Middle frontal gyrus (tissue), 1 donor: ENCODE data around the gene ARHGEF28.

ENCODE experiments used
- DNase-seq: peaks from one replicate; pipeline ENCODE4 v3.0.0-alpha.2; 2015; ENCODE audit warnings: low spot score; ENCODE audit errors: extremely low spot score

Gene ARHGEF28

DNA sequence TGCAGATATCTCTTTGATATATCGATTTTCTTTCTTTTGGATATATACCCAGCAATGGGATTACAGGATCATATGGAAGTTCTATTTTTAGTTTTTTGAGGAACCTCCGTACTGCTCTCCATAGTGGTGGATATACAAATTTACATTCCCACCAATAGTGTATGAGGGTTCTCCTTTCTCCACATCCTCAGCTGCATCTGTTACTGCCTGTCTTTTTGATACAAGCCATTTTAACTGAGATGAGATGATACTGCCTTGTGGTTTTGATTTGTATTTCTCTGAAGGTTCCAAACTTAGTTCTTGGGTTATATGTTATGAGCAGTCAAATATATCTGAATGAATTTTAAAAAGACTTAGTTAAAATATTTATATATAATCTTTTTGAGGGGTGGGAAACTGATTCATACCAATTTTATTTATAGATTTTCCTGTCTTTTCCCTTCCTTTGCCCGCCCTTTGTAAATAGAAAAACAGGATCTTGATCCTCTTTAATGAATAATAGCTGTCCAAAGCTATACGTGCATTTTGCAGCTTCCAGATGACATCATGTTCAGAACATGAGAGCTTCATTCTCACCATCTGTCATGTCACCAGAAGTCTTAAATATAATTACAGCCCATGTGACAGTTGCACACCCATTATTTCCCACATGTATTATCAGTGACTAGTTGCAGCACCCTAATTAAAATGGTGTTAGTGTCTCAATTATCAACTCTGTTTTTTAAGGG, 6.2 kb upstream of the ARHGEF28 start:
- no peak for DNase-seq

DNA sequence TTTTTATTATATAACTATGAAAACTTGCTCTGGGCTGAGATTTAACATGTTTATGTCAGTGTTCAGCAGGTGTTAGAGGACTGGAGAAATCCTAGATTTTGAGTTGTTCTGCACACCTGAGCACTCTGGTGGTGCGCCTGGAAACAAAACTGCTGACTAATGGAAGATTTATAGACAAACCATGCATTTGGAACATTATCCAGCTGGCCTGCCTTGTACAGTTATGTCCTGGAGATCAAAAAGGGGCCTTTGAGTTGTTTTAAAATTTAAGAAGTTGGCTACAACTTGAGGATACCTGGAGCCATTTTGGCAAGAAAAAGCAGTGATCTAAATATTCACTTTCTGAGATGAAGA, 5.7 kb upstream of the ARHGEF28 start:
- no peak for DNase-seq

DNA sequence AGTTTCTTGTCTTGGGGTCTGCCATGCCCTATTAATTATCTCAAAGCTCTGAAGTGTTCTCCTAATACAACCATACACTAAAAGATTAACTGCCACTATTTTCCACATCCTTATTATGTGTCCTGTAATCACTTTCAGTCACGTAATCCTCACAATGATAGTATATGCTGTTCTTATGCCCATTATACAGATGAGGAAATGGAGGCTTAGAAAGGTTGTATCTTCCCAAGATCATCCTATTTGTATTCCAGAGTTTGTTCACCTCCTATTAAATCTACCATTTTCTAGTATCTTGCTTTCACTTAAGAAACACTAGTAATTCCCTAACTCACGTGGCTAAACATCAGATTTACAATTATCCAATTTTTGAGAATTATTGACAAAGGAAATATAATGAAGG, 2.9 kb upstream of the ARHGEF28 start:
- DNase-seq: no peak

DNA sequence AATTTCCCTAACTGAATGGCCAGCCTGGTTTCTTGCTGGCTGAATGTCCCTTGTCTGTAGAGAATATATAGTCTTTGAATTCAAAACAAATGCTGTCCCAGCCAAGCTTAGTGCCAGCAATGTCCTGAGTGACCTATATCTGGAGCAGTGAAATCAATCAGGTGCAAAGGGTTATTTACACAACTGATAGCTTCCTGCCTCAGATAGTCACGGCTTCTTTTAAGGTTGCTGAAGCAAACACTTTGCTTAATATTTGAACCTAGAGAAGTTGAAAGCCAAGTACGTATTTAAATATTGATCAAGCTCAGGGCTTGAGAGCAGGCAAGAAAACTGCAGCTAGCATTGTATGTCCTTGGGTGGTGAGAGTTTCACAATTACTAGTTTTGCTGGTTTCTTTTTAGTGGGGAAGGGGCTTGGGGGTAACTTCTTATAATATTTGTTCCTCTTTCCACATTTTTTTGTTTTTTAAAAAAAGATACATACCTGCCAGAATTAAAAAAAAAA, 2.0 kb upstream of the ARHGEF28 start:
- DNase-seq: no peak

DNA sequence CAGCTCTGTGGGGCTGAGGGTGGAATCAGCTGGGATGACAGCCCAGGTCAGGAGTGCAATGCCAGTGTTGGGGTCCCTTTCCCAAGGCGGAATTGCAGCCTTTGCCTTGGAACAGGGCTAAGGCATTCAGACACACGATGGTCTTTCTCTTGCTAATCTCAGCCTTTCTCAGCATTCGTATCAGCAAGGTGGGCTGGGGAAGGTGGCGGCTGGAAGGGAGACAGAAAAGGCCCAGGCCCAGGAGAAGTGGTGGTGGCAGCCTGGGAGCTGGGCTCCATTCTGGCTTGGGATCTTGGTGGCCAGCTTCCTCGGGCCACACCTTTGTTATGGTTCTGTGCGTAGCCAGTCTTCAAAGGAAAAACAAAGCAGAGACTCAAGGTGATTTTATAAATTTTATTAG, 1.1 kb upstream of the ARHGEF28 start:
- no peak for DNase-seq

DNA sequence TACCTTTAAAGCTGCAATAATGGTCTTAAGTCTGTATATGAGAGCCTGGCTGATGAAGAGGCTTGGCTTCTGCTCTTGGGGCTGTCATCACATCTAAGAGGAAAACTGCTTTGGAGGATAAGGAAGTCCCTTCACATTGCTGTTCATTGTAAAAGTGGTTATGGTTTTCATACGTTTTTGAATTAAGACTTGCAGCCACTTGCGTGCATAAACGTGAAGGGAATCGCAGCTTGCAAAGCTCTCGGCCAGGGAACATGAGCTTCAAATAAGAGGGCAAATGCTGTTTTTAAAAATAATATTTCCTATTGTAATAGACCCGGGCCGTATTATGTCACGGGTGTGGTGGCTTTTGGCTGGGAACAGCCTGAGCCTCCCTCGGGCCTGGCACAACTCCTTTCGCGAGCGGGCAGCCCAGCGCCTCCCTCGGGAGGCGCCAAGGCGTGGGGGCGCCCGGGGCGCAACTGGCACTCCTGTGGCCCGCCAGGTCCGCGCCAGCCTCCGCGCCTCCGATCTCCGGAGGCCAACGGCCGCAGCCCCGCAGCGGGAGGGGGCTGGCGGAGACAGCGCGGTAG, 538 bp upstream of the ARHGEF28 start:
- no peak for DNase-seq

DNA sequence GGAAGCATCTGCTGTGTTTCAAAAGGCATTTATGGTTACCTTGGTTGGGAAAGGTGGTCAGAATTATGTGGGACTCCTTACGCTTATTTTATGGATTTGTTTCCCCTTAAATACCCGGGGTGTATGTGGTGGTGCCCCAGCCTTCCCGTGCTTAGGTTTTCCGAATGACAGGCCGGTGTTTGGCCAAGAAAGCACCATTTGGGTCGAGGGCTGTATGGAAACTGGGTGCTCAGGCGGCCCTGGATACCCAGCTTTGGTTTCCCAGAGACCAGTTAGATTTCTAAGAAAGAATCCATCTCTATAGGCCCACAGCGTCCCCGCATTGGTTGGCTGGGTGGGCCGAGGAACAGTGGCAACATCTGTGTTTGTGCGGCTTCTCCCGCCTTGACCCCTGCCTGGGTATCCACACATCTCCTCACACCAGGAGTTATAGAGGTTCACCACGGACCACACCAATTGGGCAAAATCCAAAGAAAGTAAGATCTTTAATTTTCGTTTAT, 868 bp downstream of the ARHGEF28 start:
- DNase-seq: no peak

DNA sequence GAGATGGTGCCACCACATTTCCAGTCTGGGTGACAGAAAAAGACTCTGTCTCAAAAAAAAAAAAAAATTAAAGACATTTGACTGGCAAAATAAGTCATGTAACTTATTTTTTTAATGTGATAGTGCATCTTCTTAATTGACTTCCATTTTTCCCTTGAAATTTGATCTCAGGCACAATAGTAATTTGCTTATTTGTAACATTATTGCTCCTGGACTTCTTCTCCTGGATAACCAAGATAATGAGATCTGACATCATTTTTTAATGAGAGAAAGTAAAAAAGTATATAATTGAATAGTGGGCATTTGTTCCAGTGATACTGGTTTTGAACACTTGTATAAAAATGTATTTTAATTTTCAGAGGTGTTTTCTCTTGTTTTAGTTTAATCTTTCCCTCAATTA, 3.5 kb downstream of the ARHGEF28 start:
- DNase-seq: no peak

DNA sequence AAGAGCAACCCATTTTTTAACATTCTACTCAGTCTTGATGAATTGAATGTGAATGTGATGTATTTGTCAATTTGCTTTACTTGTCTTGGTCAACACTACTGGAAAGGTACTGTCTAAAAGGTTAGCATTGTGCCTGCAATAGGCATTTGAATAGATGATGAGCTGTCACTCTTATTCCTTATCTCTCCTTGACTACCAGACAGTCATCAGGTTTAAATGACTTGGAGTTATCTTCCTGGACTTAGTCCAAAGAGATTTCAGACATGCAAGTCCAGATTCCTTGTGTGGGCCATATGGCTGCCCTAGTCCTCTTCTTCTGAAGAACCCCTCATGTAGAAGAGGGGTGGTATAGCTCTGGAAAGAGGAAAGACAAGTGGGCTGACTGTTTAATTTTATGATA, 4.8 kb downstream of the ARHGEF28 start:
- no peak for DNase-seq

DNA sequence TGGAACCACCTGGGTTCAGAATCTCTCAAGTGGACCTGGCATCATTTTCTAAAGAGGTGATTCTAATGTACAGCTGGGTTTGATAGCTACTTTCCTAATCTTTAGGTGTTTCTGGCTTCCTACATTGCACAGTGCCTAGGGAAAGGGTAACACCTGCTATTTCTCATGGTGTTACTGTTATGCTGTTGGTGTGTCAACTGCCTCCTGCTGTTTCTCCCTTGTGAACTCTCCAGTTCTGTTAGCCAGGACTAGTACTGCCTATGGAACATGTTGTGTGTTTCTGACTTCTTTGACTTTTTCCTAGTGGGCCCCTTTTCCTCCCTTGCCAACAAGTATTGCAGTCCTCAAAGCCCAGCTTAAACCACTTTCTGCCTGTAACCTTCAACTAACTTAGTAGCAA, 5.5 kb downstream of the ARHGEF28 start:
- DNase-seq: no peak

DNA sequence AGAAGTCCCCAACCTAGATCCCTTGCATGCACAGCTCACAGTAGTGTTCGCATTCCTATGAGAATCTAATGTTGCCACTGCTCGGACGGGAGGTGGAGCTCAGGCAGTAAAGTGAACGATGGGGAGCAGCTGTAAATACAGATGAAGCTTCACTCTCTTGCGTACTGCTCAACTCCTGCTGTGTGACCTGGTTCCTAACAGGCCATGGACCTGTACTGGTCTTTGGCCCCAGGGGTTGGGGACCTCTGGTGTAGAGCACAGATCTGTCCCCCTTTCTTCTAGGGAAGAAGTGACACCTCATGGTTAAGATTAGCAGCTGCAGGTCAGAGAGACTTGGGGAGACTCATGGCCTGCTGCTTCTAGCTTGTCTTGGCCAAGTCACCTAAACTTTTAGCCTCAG, 7.1 kb downstream of the ARHGEF28 start:
- DNase-seq: no peak

DNA sequence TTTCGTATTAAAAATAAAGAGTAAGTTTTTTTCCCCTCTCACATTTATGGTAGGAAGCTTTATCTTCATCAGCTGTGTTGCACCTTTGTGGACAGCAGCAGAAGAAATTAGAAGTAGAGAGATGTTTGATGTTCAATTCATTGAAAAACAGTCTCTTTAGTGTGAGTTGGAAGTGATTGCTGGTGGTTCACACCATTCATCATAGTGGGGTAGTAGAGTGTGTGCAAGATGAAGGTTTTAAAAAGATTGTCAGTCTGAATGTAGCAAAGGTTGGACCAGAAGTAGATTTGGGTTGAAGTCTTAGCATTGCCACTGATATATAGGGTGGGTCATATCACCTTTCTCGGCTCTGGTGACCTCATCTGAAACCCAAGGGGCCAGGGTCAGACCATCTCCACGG, 10.4 kb downstream of the ARHGEF28 start:
- no peak for DNase-seq

DNA sequence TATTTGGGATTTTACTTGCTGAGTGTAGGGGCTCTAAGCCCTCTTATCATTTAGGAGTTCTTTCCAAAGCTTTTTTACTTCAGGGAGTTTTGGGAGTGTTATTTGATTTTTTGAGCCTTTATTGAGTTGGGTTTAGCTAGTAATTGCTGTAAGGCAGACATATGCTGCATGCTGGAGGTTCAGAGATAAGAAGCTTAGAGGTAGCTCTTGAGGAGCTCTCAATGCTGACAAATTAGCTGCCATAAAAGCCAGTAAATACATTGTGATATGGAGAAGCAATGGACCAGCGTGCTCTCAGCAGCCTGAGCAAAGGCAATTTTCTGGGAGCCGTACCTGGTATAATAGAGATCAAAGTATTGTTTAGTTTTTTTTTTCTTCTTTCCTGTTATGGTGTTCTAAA, 11.6 kb downstream of the ARHGEF28 start:
- DNase-seq: no peak

DNA sequence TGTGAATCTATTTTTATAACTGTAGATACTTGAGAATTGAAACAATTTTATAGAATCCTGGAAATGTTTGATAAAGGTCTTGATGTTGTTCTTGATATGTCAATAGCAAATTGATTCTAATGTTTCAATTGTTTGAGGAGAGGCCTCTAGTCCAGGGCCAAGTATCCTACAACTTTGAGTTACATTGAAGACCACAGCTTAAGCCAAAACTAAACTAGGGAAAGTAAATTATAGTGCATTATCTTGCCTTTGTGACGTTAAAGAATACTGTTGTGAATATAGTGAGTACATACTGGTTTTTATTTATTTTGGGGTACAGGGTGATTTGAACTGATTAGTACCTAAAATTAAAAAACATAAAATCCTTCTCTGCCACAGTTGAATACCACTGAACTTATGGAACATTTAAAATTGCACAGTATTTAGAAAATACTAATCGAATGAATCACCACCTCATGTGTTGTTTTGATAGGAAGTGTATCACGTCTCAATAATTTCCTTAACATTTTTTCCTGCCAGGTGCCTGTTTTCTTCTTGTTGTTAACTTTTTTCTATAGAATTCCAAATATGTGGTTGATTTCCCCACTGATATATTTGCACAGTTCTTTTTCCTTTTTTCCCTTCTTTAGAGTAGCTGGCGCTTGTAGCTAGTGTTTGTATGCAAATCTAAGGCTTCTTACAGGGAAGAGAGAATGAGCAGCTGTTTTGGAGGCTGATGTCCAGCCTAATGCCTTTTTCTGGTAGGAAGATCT, 12.5 kb downstream of the ARHGEF28 start:
- DNase-seq: no peak

DNA sequence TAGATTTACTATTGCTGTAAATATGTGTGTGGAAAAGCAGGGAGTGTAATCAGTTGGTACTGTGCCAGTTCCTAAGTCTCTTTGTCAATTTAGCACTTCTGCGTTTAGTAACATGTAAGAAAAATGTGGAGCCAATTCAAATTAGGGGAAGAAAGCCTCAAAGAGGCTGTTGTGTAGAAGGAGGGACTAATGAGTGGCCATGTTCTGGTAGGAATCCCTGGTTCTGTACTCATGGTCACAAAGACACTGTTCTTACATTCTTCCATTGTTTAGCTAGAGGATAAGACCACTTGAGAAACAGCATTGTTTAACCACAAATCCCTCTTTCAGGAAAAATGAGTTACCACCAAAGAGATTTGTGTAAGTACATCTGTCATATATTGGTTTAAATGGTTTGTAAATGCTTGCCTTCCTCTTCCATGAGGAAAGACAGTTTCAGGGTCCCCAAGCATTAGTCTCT, 14.9 kb downstream of the ARHGEF28 start:
- DNase-seq: no peak

DNA sequence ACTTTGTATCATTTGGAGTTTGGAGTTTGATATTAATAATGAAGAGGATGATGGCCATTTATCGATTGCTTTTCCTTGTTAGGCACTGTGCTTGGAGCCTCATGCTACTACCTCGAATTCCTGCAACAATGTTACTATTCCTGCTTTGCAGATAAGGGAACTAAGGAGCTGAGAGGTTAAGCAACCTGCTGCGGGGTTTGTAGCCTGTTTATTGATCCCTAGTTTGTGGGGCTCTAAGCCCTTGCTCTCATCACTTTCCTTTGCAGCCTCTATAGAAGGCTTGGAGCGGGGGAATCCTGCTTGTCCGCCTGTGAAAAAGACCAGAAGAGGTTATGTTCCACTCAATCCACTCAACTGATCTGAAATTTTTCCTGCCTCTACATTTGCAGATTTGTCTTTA, 15.8 kb downstream of the ARHGEF28 start:
- no peak for DNase-seq

DNA sequence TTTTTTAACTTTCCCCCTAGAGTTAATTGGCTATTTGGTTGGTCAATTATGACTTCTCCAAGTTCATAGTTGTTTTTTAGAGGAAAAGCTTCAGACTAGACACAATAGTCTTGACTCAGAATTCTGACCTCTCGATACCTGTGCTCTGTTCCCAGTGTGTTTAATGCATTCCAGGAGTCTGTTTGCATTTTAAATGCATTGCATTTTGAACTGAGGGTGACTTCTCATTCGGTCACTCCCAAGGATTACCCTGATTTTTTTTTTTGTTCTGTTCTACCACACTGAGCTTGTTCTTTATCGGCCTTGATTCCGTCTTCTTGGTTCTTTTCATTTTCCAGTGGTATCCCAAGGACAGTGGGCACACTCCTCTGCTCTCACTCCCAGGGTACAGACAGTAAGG, 16.3 kb downstream of the ARHGEF28 start:
- DNase-seq: no peak

DNA sequence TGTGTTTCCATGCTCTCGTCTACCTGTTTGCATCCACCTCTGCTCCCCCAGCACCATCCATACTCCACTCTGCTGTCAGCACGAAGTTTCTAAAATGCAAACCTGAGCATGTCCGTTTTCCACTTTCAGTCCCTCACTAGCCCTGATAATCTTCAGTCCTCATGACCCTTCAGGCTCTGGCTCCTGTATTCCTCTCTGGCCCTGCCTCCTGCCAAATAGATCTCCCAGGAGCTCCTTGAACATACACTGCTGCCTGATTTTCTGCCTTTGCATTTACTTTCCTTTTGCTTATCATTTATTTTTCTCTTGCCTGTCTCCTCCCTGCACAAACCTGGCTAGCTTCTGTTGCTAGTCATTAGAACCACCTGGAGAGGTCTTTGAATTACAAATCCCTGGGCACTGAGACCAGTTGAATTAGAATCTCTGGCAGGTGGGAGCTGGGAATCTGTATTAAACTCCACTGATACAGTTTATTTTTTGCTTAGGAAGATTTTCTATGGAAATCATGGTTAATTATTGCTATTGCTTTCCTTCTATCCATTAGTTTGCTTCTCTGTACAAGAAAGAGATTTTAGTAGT, 18.5 kb downstream of the ARHGEF28 start:
- DNase-seq: no peak

DNA sequence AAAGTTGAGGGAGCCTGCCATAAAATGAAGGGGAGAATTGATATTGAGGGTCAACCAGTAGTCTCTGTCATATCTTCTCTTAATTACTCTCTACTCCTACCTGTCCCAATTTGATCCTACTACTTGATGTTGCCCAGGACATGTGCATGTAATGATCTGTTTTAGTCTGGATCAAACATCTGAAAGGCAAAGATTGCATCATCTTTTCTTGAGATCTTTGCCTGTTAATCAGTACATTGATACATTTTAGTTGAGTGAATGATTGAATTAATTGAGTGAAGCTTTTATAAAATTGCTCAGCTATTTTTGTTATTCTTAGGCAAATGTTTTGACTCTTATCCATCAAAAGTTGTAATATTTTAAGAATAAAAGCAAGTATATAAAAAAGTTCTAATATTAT, 21.7 kb downstream of the ARHGEF28 start:
- DNase-seq: no peak

DNA sequence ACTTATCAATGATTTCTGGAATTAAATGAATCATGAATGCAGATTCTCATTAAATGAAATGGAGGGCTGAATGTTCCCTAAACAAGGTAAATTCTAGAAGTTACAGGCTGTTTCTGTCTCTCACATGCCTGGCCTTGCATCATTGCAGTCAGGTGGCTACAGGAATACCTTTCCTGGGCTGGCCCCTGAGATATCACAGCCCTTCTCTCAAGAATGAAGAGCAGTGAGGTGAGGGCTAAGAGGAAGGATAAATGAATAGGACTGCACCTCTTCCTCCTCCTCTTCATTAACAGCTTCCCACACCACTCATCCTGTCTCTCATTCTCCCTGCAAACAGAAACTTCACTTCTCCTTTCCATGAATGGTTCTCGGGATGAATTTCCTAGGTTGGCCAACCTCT, 22.5 kb downstream of the ARHGEF28 start:
- no peak for DNase-seq

DNA sequence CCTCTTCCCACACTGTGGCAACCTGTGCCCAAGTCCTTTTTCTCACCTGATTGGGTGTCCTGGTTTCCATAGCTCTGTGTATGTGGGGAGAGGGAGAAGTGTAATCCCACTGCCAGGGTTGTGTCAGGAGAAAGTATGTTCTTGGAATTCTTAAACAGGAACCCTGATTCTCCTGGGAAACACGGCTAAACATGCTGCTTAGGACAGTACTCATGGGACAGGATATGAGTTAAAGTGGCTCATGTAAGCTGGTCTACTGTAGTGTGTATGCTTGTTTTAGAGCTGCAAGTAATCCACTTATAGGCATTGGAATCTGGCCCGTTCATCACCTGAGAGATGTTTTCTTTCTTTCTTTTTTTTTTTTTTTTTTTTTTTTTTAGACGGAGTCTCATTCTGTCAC, 23.9 kb downstream of the ARHGEF28 start:
- DNase-seq: no peak

DNA sequence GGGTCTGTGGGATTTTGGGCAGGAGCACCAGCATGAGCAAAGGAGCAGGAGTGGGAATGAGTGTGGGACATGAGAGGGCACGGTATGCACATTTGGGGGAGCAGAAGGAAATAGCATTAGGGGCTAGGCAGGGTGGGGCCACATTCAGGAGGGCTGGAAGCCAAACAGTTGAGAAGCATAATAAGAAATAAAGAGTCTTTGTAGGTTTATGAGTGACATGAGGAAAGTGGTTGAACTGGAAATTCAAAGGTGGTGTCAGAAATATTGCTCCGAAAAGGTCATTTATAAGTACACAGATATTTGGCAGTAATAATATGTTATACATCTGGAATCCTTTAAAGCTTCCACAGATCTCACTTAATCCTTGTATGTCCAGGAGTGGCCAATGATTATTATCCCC, 26.4 kb downstream of the ARHGEF28 start:
- DNase-seq: no peak
